CD4-positive, CD25-positive, alpha-beta regulatory T cell (primary cell): ENCODE results near the gene POSTN. TPM values are rescaled to one million over a fixed set of nuclear protein-coding genes. Genes with fewer than 3 reads are reported as not detected.

Experiments used
- ATAC-seq, 2 donors: fragments of 150-1000 bp; cut with Tn5 transposase; one replicate each; pipeline ENCODE4 v1.10.0; 2021; ENCODE audit warnings: low read depth in 2 of 2, moderate number of reproducible peaks in 2 of 2, moderate library complexity in 1 of 2
- DNase-seq, 3 donors: peaks; one replicate each; pipeline versions ENCODE4 v3.0.0 to v3.0.0-alpha.2; 2012 to 2022; ENCODE audit warnings: mixed read lengths in 1 of 3
- H3K27ac ChIP-seq: one replicate; pipeline ENCODE4 v1.7.0; 2013; ENCODE audit warnings: mild to moderate bottlenecking, low read length; ENCODE audit not compliant: insufficient read depth, poor library complexity, severe bottlenecking
- H3K27me3 ChIP-seq: one replicate; pipeline ENCODE4 v1.7.0; 2013; ENCODE audit warnings: low read length; ENCODE audit not compliant: control insufficient read depth, insufficient read depth
- H3K36me3 ChIP-seq: one replicate; pipeline ENCODE4 v1.7.0; 2013; ENCODE audit warnings: mild to moderate bottlenecking, low read length, moderate library complexity; ENCODE audit not compliant: control insufficient read depth, insufficient read depth
- H3K4me1 ChIP-seq: 2 replicates; pipeline ENCODE4 v1.7.0; 2013; ENCODE audit warnings: mild to moderate bottlenecking, low read length; ENCODE audit not compliant: insufficient read depth, control insufficient read depth, poor library complexity, severe bottlenecking
- H3K4me3 ChIP-seq: one replicate; pipeline ENCODE4 v1.7.0; 2013; ENCODE audit warnings: low read depth, mild to moderate bottlenecking, low read length, moderate library complexity
- H3K9me3 ChIP-seq, 2 experiments: 1 replicate in 1 of 2; 2 replicates in 1 of 2; pipeline ENCODE4 v1.7.0; 2013; ENCODE audit warnings: low read length in 2 of 2, mild to moderate bottlenecking in 1 of 2, moderate library complexity in 1 of 2; ENCODE audit not compliant: control insufficient read depth in 2 of 2
- H3K27ac Mint-ChIP-seq, 3 donors: one replicate each; pipeline ENCODE4 v1.8.0; 2020 to 2022; ENCODE audit warnings: mild to moderate bottlenecking in 3 of 3, mixed read lengths in 3 of 3, moderate library complexity in 2 of 3
- H3K27me3 Mint-ChIP-seq: one replicate; pipeline ENCODE4 v1.8.0; 2022; ENCODE audit warnings: mild to moderate bottlenecking, mixed read lengths
- H3K36me3 Mint-ChIP-seq: one replicate; pipeline ENCODE4 v1.8.0; 2020; ENCODE audit warnings: mixed read lengths
- H3K4me1 Mint-ChIP-seq, 4 donors: one replicate each; pipeline ENCODE4 v1.8.0; 2020 to 2022; ENCODE audit warnings: mixed read lengths in 4 of 4, mild to moderate bottlenecking in 1 of 4
- H3K4me3 Mint-ChIP-seq, 4 donors: one replicate each; pipeline ENCODE4 v1.8.0; 2020 to 2022; ENCODE audit warnings: mild to moderate bottlenecking in 4 of 4, mixed read lengths in 4 of 4, moderate library complexity in 3 of 4
- H3K9me3 Mint-ChIP-seq, 7 donors: one replicate each; pipeline ENCODE4 v1.8.0; 2020 to 2022; ENCODE audit warnings: mixed read lengths in 7 of 7, mild to moderate bottlenecking in 3 of 7, moderate library complexity in 2 of 7
- polyA plus RNA-seq, 4 donors: library from polyadenylated mRNA; unstranded; fragments of 300-500 nt; fragmentation: Illumina TruSeq; gene quantifications; one replicate each; pipeline ENCODE4 v1.2.3, GENCODE V29; 2021
- total RNA-seq: library from RNA; stranded (reverse); gene quantifications from one replicate; pipeline ENCODE4 v1.2.3, GENCODE V29; 2022

Gene POSTN, protein sequence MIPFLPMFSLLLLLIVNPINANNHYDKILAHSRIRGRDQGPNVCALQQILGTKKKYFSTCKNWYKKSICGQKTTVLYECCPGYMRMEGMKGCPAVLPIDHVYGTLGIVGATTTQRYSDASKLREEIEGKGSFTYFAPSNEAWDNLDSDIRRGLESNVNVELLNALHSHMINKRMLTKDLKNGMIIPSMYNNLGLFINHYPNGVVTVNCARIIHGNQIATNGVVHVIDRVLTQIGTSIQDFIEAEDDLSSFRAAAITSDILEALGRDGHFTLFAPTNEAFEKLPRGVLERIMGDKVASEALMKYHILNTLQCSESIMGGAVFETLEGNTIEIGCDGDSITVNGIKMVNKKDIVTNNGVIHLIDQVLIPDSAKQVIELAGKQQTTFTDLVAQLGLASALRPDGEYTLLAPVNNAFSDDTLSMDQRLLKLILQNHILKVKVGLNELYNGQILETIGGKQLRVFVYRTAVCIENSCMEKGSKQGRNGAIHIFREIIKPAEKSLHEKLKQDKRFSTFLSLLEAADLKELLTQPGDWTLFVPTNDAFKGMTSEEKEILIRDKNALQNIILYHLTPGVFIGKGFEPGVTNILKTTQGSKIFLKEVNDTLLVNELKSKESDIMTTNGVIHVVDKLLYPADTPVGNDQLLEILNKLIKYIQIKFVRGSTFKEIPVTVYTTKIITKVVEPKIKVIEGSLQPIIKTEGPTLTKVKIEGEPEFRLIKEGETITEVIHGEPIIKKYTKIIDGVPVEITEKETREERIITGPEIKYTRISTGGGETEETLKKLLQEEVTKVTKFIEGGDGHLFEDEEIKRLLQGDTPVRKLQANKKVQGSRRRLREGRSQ
- total RNA-seq (not detected), polyA plus RNA-seq (not detected)

DNA sequence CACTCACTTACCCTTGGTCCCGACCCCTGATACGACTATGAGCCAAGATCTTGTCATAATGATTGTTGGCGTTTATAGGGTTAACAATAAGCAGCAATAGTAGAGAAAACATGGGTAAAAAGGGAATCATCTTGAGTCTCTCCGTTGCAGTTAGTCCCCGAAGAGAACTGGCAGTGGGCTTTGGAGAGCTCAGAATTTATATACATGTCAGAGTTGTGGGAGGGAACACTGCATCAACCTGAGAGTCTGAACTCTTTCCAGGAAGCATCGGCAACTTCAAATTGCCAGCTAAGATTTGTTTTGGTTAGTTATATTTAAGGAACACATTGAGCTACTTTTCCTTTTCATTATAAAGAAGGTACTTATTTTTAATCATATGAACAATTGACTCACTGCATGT, at the start of gene POSTN:
TSS of gene POSTN (minus strand) at position 172 of the 400 bp plus-strand sequence. CDS start at position 130, 42 bp downstream.
- Histone ChIP-seq H3K27me3 (no peaks in the 10 kb centered on the region), H3K9me3 (no peaks in the 10 kb centered on the region), H3K4me3 (no peak within 1 kb of the TSS), H3K36me3 (no peaks in the 10 kb centered on the region), H3K27ac (no peak within 1 kb of the TSS), H3K4me1 (no peaks in the 10 kb centered on the region)
- no peaks in the 10 kb centered on the region for H3K27me3 Mint-ChIP-seq
- H3K4me3 Mint-ChIP-seq, result no peak within 1 kb of the TSS
- no peak for ATAC-seq
- no peak for DNase-seq
- no peaks in the 10 kb centered on the region for H3K4me1 Mint-ChIP-seq
- no peaks in the 10 kb centered on the region for H3K9me3 Mint-ChIP-seq
- H3K36me3 Mint-ChIP-seq, result no peaks in the 10 kb centered on the region
- H3K27ac Mint-ChIP-seq, result no peak within 1 kb of the TSS

GRCh38 chr13:37647031-37647650, 48.6 kb upstream of the POSTN start:
- no peaks in the 10 kb centered on the region for H3K9me3 ChIP-seq
- H3K36me3 ChIP-seq, result no peaks in the 10 kb centered on the region
- DNase-seq, result no peak
- H3K4me3 ChIP-seq, result no peak overlapping the region
- Mint-ChIP-seq H3K4me3 (no peak overlapping the region), H3K27ac (no peak overlapping the region), H3K4me1 (no peaks in the 10 kb centered on the region), H3K27me3 (no peaks in the 10 kb centered on the region), H3K36me3 (no peaks in the 10 kb centered on the region), H3K9me3 (peaks cover 0 to 4% (median 1%) of the 10 kb centered on the region in 7 donors)
- no peak overlapping the region for H3K27ac ChIP-seq
- no peaks in the 10 kb centered on the region for H3K4me1 ChIP-seq
- ATAC-seq, result no peak
- no peaks in the 10 kb centered on the region for H3K27me3 ChIP-seq

- H3K36me3 Mint-ChIP-seq, result no peaks in the 10 kb centered on the region
- no peaks in the 10 kb centered on the region for H3K27me3 Mint-ChIP-seq
- H3K4me3 Mint-ChIP-seq, result no peak overlapping the region
- DNase-seq, result no peak
- H3K9me3 Mint-ChIP-seq, result peaks cover 0 to 2% (median 1%) of the 10 kb centered on the region in 7 donors
- Histone ChIP-seq H3K9me3 (no peaks in the 10 kb centered on the region), H3K4me3 (no peak overlapping the region), H3K36me3 (no peaks in the 10 kb centered on the region), H3K4me1 (no peaks in the 10 kb centered on the region), H3K27ac (no peak overlapping the region), H3K27me3 (no peaks in the 10 kb centered on the region)
- no peaks in the 10 kb centered on the region for H3K4me1 Mint-ChIP-seq
- no peak overlapping the region for H3K27ac Mint-ChIP-seq
- ATAC-seq, result no peak
Observed at GRCh38 chr13:37646531-37646930, 48.0 kb upstream of the POSTN start.

DNA sequence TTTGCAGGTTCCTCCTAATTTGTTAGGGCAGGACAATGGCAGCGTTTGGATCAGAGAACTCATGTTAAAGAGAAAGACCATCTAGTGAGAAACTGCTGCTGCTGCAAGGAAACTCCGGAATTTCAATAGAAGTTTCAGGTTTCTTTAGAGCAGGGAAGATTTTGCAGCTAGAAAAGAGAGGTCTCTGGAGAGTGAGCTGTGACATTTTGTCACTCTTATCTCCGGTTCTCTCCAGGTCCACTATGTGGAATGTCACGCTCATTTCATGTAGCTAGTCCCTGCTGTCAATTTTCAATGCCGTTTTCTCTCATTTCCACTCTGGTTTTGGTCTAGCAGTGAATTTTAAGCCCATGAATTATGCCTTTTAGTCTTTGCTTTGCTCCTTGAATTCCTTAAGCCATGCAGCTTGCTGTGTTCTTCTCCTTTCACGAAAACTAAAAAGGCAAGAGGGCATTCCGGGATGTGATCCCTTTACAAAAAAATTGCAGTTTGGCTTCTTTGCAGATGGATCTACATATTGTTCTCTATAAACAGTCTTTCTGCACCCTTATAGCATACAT, 46.7 kb upstream of the POSTN start:
- Mint-ChIP-seq H3K4me1 (no peaks in the 10 kb centered on the region), H3K4me3 (no peak overlapping the region), H3K27me3 (no peaks in the 10 kb centered on the region), H3K9me3 (peaks cover 0 to 2% (median 1%) of the 10 kb centered on the region in 7 donors), H3K36me3 (no peaks in the 10 kb centered on the region), H3K27ac (no peak overlapping the region)
- Histone ChIP-seq H3K4me1 (no peaks in the 10 kb centered on the region), H3K4me3 (no peak overlapping the region), H3K27me3 (no peaks in the 10 kb centered on the region), H3K36me3 (no peaks in the 10 kb centered on the region), H3K9me3 (no peaks in the 10 kb centered on the region), H3K27ac (no peak overlapping the region)
- ATAC-seq (no peak), DNase-seq (no peak)

DNA sequence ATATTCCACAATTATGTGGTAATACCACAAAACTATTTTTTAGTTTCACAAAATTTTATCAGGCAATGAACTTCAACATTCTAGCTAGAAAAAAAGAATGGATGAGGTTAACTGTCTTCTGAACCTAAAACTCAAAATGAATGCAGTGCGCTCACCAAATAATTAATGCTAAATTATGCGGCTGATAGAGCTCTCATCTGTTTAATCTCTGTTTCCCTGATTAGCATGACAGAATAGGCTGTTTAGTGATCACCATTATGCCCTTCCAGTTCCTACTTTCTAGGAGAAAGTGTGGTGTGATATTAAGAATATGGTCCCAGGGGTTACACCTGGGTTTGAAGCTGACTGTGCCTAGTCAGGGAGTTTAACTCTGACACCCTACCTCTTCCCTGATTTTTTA, 42.8 kb upstream of the POSTN start:
- Mint-ChIP-seq H3K27ac (no peak overlapping the region), H3K4me3 (no peak overlapping the region), H3K27me3 (no peaks in the 10 kb centered on the region), H3K9me3 (peaks cover 0 to 2% (median 0%) of the 10 kb centered on the region in 7 donors), H3K36me3 (no peaks in the 10 kb centered on the region), H3K4me1 (no peaks in the 10 kb centered on the region)
- no peak overlapping the region for H3K27ac ChIP-seq
- DNase-seq, result no peak
- no peaks in the 10 kb centered on the region for H3K36me3 ChIP-seq
- no peaks in the 10 kb centered on the region for H3K9me3 ChIP-seq
- ATAC-seq, result no peak
- H3K4me3 ChIP-seq, result no peak overlapping the region
- H3K27me3 ChIP-seq, result no peaks in the 10 kb centered on the region
- no peaks in the 10 kb centered on the region for H3K4me1 ChIP-seq

DNA sequence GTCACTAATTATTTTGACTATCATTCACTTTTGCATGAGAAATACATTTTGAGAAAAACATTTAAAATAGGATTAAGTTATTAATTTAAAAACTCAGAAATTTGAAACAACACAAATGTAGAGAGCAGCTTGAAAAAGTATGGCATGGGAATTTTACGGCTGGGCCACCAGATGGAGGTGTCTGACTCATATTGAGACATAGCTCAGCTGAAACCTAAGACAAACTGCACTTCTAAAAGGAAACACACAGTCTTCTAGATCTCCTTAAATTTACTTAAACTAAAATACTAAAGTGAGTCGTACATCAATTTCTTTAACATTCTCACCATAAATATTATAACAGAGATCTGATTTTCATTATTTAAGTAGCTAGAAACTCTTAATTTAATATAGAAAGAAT, 41.9 kb upstream of the POSTN start:
- H3K4me1 ChIP-seq, result no peaks in the 10 kb centered on the region
- no peaks in the 10 kb centered on the region for H3K9me3 ChIP-seq
- H3K27me3 ChIP-seq, result no peaks in the 10 kb centered on the region
- H3K36me3 ChIP-seq, result no peaks in the 10 kb centered on the region
- peaks cover 0 to 2% (median 0%) of the 10 kb centered on the region in 7 donors for H3K9me3 Mint-ChIP-seq
- no peaks in the 10 kb centered on the region for H3K27me3 Mint-ChIP-seq
- no peaks in the 10 kb centered on the region for H3K36me3 Mint-ChIP-seq
- no peaks in the 10 kb centered on the region for H3K4me1 Mint-ChIP-seq
- H3K4me3 ChIP-seq, result no peak overlapping the region
- ATAC-seq, result no peak
- no peak for DNase-seq
- no peak overlapping the region for H3K4me3 Mint-ChIP-seq
- no peak overlapping the region for H3K27ac ChIP-seq
- no peak overlapping the region for H3K27ac Mint-ChIP-seq

GRCh38 chr13:37636701-37637100, 38.1 kb upstream of the POSTN start:
- Histone ChIP-seq H3K9me3 (no peaks in the 10 kb centered on the region), H3K4me3 (no peak overlapping the region), H3K36me3 (no peaks in the 10 kb centered on the region), H3K4me1 (no peaks in the 10 kb centered on the region), H3K27ac (no peak overlapping the region), H3K27me3 (no peaks in the 10 kb centered on the region)
- ATAC-seq (no peak), DNase-seq (no peak)
- no peak overlapping the region for H3K27ac Mint-ChIP-seq
- no peaks in the 10 kb centered on the region for H3K4me1 Mint-ChIP-seq
- H3K27me3 Mint-ChIP-seq, result no peaks in the 10 kb centered on the region
- H3K9me3 Mint-ChIP-seq, result peaks cover 0 to 1% (median 0%) of the 10 kb centered on the region in 7 donors
- no peaks in the 10 kb centered on the region for H3K36me3 Mint-ChIP-seq
- H3K4me3 Mint-ChIP-seq, result no peak overlapping the region
